Measurements from ENCODE around the gene RAP1GDS1.

GRCh38 chr4:98245226-98245625 lies 16.0 kb upstream of the RAP1GDS1 start:
- TF ChIP-seq CTCF (IDR thresholded peaks at IDR 0.05; ENCODE audit: insufficient read depth, low read depth, low read length): no peak
- no peak for TF ChIP-seq EZH2 (IDR thresholded peaks at IDR 0.05; ENCODE audit: insufficient read depth, low read length)

Measured in astrocyte (in vitro differentiated cells and primary cell).